GM12892 (cell line): ENCODE data around the gene ATAT1.

ENCODE experiments used
- POLR2A ChIP-seq: IDR thresholded peaks from 2 replicates; pipeline ENCODE4 v1.6.1; 2011; ENCODE audit warnings: low read depth, low read length, control low read depth
- TAF1 ChIP-seq: IDR thresholded peaks from 2 replicates; pipeline ENCODE4 v1.6.1; 2011; ENCODE audit warnings: low read depth, mild to moderate bottlenecking, control low read depth, low read length, borderline replicate concordance

DNA sequence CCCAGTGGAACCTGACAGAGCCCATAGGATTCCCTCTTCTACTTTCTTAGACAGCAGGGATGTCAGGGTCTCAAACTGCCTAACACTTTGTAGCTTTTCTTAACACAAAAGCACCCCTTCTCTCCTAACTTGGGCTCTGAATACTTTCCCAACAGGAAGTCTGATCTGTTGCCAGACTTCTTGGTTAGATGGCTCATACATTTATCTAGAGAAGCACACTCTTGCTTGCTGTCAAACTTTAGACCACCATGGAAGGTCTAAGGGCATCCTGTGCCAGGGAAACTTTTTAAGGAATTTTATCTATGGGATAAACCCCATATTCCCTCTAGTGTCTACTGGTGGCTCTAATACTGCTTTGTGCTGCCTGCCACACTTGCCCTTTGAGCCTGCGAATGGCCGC is 17.0 kb downstream of the ATAT1 start:
- TF ChIP-seq TAF1 (no peak), POLR2A (no peak)
